HG03045 (cell line): Measurements from ENCODE around the gene ME1.
A peak's percentile ranks its signal among the peaks of the same experiment; 100 is the strongest.
"Not testable (repeated sequence)": the region's sequence is repeated elsewhere in the genome, so short reads cannot be mapped to it uniquely, and the experiment has no call there.

Source experiments
- ATAC-seq: cut with Tn5 transposase; IDR thresholded peaks from one replicate; pipeline ENCODE4 v1.9.1; 2021; ENCODE audit warnings: mild to moderate bottlenecking, moderate library complexity; ENCODE audit not compliant: unreplicated experiment

The ME1 gene

DNA sequence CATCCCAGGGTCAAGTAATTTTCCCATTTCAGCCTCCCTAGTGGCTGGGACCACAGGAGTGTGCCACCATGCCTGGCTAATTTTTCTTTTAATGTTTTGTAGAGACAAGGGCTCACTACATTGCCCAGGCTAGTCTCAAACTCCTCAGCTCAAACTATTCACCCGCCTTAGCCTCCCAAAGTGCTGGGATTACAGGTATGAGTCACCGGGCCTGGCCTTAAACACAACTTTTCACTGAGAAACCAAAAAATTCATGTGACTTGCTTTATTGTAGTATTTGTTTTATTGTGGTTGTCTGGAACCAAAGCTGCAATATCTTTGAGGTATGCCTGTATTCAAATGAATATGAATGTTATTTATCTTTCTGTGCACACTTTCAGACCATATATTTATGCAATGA lies 165.5 kb downstream of the ME1 start:
- no peak for ATAC-seq

DNA sequence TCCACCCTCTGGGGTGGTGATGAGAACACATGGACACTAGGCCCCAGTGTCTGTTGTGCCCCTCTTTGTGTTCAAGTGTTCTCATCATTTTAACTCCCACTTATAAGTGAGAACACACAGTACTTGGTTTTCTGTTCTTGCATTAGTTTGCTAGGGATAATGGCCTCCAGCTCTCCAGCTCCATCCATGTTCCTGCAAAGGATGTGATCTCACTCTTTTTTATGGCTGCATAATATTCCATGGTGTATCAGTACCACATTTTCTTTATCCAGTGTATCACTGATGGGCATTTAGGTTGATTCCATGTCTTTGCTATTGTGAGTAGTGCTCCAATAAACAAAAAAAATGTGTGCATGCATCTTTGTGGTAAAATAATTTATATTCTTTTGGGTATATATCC lies 170.3 kb downstream of the ME1 start:
- no peak for ATAC-seq

DNA sequence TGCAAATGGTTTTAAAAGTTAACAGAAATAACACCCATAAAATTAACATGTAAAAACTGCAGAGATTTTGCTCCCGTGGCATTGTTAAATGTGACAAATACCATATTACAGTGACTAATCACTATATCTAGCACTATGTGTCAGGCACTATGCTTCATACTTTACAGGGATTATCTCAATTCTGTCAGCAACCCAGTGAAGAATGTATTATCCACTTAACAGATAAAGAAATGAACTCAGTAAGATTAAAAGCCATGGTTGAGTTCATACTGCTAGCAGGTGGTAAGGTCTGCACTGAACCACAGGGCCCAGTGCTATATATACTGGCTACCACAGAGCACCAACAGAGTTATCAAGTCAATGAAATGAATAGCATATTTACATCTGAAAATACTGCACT lies 172.3 kb downstream of the ME1 start:
- no peak for ATAC-seq

DNA sequence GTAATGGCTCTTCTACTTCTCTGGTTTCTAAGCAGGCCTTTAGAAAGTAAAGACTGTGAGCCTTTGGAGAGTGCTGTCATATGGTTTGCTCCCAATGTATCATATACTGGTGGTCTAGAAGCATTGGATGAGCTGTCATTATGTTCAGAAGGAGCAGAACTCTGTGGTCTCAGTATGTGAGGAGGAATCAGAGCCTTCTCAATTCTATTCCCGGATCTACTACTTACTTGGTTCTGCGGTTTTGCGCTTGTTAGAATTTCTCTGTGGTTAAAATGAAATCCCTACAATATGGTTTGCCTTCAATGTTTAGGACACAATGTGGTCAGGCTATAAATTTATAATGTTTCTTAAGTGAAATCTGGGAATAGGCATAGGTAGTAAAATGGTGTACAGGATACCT lies 173.1 kb downstream of the ME1 start:
- no peak for ATAC-seq

DNA sequence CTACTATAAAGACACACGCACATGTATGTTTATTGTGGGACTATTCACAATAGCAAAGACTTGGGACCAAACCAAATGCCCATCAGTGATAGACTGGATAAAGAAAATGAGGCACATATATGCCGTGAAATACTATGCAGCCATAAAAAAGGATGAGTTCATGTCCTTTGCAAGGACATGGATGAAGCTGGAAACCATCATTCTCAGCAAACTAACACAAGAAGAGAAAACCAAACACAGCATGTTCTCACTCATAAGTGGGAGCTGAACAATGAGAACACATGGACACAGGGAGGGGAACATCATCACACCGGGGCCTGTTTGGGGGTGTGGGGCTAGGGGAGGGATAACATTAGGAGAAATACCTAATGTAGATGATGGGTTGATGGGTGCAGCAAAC lies 174.1 kb downstream of the ME1 start:
- not testable (repeated sequence) for ATAC-seq

DNA sequence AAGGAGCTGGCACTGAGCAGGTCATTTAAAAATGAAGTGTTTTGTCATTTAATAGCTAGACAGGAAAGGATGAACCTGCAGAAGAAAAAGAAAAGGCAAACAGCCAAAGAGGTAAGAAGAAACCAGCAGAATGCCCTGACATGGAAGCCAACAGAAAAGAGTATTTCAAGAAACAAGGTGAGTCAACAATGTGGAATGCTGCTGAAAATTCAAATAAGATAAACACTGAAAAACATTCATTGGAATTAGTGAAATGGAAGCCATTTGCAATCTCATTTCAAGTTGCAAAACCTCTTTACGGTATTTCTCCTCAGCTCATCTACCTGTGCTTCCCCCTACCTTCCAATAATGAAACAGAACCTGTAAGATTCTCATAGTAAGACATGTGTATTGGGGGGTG lies 178.1 kb downstream of the ME1 start:
- no peak for ATAC-seq

DNA sequence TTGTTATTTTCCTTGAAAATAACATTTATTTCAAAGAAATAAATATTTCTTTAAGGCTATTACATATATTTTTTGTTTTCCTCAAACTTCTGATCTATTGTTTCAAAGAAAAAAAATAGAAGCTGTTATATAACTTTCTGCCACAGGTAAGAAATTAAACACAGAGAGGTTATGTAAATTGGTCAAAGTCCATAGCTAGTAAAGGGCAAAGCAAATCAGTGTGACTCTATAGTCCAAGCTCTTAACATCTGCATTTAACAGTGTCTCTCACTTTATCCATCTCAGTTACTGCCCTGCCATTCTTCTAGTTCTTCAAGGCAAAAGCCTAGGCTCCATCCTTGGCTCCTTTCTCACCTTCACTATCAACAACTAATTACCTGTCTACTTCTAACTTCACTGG lies 180.6 kb downstream of the ME1 start:
- ATAC-seq: no peak

DNA sequence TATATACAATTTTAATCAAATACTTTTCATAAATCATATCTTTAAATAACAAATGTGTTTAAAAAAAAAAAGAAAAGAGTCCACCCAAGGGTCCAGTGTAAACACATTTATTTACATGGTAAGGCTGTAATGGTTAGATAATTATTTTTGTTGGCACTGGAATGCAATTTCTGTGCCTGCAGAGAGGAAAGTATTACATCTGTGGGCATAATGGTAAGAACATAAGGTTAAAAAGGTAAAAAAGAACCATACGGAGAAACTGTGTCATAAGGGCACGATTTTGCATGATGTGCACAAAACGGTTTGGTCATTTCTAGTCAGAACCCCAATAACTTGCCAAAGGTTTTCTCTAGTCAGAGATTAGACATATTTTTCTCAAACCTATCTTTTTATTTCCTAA lies 183.4 kb downstream of the ME1 start:
- ATAC-seq: no peak

DNA sequence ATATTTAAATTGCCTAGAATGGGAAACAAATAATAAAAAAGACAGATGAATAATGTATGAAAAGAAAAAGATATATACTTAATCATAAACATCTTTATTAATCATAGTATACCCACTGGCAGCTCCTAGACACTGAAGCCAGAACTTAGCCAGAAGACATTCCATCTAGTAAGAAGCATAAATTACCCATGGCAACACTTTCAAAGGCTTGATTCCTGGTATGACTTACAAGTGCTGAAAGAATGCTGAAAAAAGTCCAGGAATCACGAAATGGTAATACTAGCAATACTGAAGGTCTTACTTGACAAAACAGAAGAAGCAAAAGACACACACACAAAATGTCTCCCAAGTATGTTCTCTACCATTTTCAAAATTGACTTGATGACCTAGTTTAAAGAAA lies 199.7 kb downstream of the ME1 start:
- no peak for ATAC-seq

DNA sequence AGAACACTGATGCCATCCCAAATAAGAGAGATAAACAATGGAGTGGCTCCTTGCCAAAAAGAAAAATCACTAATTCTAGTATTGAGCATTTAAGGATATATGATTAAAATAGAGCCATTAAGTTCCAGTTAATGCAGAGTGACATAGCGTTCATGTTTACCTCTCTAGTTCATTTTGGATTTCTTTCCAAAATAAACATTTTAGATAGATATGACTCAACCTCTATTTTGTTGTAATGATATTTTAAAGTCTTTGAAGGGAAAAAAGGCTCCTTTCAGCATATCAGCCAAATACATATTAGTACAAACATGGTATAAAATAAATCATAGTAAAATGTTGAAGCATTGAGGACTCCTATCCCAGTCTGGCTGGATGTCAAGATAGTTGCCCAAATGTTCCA lies 204.3 kb downstream of the ME1 start:
- ATAC-seq: no peak

DNA sequence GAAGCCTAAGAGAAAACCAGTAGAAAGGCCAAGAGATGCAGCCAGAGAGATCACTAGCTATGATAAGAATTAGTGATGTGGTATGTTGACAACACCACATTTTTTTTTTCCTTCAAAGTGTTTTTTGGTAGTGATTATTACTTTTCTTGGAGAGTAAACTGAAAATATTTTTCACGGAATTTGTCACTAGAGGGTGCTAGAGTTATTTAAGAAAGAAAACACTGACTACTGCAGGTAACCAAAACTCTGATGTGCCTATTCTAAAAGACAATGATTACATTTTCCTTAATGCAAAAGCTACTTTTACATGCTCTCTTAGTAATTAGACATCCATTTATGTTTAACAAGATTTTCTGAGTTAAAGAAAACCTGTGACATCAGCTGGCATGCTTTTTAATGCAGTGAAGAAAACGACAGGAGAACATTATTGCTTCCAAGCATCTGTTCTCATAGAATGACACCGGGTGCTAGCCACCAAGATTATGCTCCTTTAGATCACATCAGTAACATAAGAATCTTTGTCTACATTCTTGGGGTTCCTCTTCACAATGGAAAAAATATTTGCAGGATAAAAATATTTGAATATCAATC lies 208.9 kb downstream of the ME1 start:
- ATAC-seq: no peak

DNA sequence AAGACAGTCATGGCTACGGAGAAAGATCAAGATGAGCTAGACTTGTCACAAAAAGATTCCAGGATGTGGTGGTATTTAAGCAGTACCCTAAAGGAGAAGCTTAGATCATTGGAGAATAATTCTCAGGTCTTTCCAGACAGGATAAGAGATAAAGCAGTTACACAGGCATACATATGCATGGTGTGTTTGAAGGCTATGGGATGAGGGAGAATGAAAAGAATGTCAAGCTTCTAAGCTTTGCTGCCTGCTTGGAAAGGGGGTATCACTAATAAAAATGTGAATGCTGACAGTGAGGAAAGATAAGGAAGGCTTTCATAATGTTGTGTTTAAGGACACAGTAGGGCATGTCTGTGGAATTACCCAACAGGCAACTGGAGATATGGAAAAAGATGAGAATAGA lies 209.6 kb downstream of the ME1 start:
- ATAC-seq: no peak

DNA sequence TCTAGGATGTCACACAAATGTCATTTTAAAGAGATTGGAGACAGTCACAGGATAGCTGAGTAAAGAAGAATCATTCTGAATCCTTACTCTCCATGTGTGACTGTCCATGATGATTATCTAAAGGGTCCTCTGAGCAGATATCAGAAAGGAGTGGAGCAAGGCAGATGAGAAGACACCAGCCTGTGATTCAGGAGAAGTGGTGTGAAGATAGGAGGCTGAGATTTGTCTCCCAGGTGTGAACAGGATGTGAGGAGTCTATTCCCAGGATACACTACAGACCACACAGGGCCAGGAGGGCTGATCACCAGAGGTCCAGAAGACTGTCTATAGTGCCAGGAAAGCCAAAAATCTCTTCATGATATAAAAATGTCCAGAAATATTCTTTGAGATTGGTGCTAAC lies 210.7 kb downstream of the ME1 start:
- ATAC-seq: no peak

DNA sequence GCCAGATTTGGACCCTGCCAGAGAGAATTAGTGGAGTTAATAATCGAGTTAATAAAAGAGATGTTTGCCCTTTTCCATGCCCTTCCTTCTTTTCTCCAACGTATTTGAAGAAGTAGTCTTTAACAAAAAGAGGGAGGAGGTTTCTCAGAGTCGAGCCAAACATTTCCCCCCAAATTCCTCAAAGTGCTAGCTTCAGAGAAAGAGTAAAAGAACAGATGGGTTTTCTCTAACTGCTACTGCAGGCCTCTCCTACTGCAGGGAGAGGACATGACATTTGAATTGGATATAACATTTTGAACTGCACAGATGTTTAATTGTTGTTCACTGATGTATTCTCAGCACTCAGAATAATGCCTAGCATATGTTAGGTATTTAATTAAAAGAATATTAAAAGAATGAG lies 212.2 kb downstream of the ME1 start:
- ATAC-seq: no peak

DNA sequence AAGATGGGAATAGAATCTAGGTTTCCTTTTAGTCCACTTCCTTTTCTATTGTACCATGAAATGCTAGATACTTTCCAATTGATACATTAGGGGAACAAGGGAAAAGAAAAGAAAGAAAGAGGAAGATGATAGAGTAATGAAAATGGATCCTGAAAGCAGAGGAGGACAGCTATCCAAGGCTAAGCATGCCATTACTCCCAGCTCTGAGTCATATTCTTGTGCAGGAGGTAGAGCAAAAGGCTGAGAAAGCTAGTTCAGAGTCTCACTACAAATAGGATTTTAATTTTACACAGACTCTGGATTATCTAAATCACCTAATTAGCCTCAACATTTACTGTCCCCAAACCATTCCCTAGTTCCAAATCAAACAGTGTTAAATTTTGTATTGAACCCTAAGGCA lies 214.0 kb downstream of the ME1 start:
- no peak for ATAC-seq

DNA sequence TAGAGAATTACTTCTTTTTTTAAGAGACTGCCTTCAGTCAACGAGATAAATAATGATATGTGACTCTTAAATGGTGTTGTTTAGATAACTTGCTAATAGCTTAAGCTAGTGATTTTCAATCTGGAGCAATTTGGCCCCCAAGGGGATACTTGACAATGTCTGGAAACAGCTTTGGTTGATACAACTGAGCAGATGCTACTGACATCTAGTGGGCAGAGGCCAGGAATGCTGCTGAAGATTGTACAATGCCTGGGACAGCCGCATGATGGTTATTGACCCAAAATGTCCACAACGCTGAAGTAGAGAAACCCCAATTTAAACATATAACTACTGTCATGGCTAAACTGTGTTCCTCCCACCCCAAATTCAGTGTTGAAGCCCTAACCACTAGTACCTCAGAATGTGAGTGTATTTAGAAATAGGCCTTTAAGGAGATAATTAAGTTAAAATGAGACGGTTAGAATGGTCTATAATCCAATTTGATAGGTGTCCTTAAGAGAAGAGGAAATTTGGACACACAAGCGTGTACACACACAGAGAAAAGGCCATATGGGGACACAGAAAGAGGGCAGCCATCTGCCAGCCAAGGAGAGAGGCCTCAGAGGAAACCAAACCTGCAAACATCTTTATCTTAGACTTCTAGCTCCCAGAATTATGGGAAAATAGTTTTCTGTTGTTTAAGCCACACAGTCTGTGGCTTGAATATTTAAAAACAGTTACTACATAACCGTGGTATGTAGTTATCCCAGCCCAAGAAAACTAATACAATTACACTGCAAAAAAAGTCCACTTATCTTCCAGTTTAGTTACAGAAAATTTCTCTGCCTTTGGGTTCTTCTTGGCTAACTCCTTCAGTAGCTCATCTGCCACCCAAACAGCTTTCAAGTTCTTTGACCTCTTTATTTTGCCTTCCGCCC lies 215.5 kb downstream of the ME1 start:
- peak; percentile 96 for ATAC-seq

DNA sequence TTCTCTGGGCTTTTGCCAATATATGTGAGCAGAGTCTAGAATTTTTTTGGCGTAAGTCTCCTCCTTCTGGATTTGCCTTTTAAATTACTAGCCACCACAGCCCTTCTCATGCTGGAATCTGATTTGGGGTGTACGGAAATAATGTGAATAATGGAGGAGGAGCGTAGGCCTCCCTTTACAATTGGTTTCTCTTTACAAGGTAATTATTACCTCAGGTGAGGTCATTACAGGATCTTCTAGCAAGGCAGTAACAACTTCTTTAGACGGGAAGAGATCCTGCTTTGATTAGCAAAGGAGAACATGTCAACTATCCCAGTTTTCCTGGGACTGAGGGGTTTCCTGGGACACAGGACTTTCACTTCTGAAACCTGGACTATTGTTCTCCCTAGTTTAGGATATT lies 228.8 kb downstream of the ME1 start:
- no peak for ATAC-seq

DNA sequence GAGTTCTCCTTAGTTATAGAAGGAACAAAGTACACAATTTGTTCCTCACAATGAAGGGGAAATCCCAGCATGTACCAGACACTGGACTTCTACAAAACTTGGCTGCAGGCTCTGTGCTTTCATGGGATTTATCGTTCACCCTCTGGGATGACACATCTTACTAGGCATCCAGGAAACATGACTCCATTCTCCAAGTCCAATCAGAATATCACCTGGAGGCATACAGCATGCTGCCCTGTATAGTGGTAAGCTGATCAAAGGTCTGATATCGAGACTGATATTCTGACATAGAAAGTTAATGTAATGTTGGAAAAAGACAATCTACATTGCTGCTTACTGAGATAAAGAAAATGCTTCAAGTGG lies 231.0 kb downstream of the ME1 start:
- ATAC-seq: no peak

DNA sequence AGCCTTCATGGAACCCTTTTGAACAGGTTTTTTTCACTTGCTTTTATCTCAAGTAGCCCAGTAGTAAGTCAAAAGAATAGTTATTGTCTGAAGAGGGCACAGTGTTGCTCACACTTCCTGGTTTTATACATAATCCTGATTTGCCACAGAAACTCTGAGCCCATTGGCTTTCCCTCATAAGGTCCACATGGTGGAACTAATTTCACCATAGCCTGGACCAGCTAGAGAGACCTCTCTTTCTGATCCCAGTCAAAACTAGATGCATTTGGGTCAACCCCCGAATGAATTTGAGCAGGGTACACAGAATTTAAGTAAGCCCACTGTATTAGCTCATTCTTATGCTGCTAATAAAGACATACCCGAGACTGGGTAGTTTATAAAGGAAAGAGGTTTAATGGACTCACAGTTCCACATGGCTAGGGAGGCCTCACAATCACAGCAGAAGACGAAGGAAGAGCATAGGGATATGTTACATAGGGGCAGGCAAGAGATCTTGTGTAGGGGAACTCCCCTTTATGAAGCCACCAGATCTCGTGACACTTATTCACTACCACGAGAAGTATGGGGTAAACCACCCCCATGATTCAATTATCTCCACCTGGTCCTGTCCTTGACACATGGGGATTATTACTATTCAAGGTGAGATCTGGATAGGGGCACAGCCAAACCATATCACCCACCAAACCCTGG lies 231.5 kb downstream of the ME1 start:
- ATAC-seq: no peak

DNA sequence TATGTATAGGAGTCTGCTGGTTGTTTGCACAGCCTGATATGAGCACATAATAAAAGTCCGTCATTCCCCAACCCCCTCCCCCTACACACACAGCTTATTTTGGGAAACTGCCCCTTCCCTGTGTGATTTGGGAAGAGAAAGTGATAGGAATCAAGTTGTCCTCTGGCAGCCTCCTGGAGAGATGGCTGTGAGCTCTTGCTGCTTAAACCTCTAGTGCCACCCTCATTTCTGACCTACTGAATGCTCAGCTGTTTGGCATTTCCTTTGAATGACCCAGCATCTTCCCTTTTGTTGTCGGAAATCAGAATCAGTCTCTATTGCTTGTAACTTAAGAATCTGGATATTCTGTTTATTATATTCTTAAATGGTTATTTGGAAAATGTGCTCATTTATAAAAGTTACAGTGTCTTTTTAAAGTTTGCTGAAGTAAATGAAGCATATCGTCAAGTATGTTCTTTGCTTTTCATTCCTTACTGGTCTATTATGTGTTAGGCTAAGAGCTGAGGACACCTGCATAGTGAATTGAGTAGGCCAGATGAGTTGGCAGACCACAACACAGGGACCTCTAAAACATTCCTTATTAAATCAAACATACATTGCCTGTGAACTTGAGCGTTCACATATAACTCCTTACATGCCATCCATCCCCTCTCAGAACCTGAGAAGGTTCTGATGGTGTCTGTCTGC lies 232.2 kb downstream of the ME1 start:
- no peak for ATAC-seq

DNA sequence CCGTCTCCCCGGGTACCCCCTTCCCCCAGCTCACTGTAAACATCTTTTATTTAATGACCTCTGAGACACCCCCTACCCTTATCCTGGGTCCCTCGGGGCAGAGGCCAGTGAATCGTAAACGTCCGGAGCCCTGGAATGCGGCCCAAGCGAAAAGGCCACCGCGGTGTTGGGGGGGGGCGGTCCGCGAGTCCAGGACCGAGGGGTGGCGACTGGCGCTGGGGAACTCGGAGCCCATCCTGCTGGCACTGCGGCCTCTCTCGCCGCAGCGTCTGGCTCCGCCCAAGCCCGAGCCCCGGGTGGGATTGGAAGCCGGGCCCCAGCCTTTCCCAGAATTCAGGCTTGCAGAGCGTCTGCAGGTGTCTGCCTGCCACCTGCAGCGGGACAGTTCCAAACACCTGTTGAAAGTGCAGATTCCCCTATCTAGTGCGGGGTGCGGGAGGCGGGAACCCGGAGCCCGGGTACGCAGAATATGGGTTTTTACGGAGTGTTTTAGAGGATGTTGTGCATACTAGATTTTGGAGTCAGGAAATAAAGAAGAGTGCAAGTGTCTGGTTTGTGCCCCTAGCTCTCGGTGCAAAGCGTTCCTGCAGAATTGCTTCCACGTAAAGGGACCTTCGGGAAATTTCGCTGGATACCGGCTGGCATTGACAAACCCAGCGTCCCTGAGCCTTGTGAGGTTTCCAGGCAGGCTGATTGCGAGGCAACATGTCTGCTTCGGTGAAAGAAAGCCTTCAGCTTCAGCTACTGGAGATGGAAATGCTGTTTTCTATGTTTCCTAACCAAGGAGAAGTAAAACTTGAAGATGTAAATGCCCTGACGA lies 236.9 kb downstream of the ME1 start:
- ATAC-seq: peak; percentile 34
